Endometrial microvascular endothelial cells (primary cell): ENCODE data around the gene SERPINF2. TPM values are rescaled to one million over a fixed set of nuclear protein-coding genes. Genes with fewer than 3 reads are reported as not detected.
"Not testable (repeated sequence)": the region's sequence is repeated elsewhere in the genome, so short reads cannot be mapped to it uniquely, and the experiment has no call there.

Source experiments
- in situ Hi-C: cut with HindIII; loops from 2 replicates; pipeline ENCODE4 v1.10.0; 2017; ENCODE audit warnings: low sequenced_read_pairs, low pct_unique_long_range_greater_than_20kb; ENCODE audit errors: inconsistent ontology term
- total RNA-seq: library from RNA; depleted of rRNA; stranded (reverse); fragments of >200 nt; gene quantifications from one replicate; pipeline ENCODE4 v1.2.3, GENCODE V29; 2015; ENCODE audit errors: inconsistent ontology term

SERPINF2 gene
- total RNA-seq, 1 donor from 2014 or later = 0.56 TPM

- in situ Hi-C loops = no loop called here
These were observed 11.5 kb upstream of the SERPINF2 start for GRCh38 chr17:1731194-1731506.

GRCh38 chr17:1732241-1732832 lies 10.3 kb upstream of the SERPINF2 start:
- in situ Hi-C loops = no loop called here

GRCh38 chr17:1732833-1733321 lies 9.8 kb upstream of the SERPINF2 start:
- in situ Hi-C loops = no loop called here

- in situ Hi-C loops = no loop called here
These were observed 8.9 kb upstream of the SERPINF2 start for GRCh38 chr17:1733759-1734158.

- in situ Hi-C loops = no loop called here
These were observed 7.3 kb upstream of the SERPINF2 start for GRCh38 chr17:1735418-1735817.

GRCh38 chr17:1735834-1736347 lies 6.8 kb upstream of the SERPINF2 start:
- in situ Hi-C loops = no loop called here

- in situ Hi-C loops = no loop called here
These were observed 6.1 kb upstream of the SERPINF2 start for GRCh38 chr17:1736348-1737281.

- in situ Hi-C loops = no loop called here
These were observed 5.0 kb upstream of the SERPINF2 start for GRCh38 chr17:1737531-1738291.

- in situ Hi-C loops = not testable (repeated sequence)
These were observed 772 bp upstream of the SERPINF2 start for GRCh38 chr17:1741899-1742298.

GRCh38 chr17:1743088-1743439 lies 393 bp downstream of the SERPINF2 start:
- in situ Hi-C loops = no loop called here

- in situ Hi-C loops = no loop called here
These were observed 2.2 kb downstream of the SERPINF2 start for GRCh38 chr17:1744551-1745512.

GRCh38 chr17:1745513-1746020 lies 2.9 kb downstream of the SERPINF2 start:
- in situ Hi-C loops = no loop called here

- in situ Hi-C loops = no loop called here
These were observed 4.4 kb downstream of the SERPINF2 start for GRCh38 chr17:1746975-1747543.

GRCh38 chr17:1750628-1751027 lies 8.0 kb downstream of the SERPINF2 start:
- in situ Hi-C loops = no loop called here

- in situ Hi-C loops = no loop called here
These were observed 10.0 kb downstream of the SERPINF2 start for GRCh38 chr17:1752425-1753262.

GRCh38 chr17:1753767-1754429 lies 11.2 kb downstream of the SERPINF2 start:
- in situ Hi-C loops = no loop called here
